KOPT-K1 (cell line): Measurements from ENCODE around the gene SEMA4F.

ENCODE experiments used
- H3K27ac ChIP-seq: fragments of 200-600 bp; sonication (generic); 2 replicates; pipeline ENCODE4 v1.5.1; 2016; ENCODE audit warnings: antibody characterized with exemption, mild to moderate bottlenecking, low read depth, low read length; ENCODE audit not compliant: poor library complexity, severe bottlenecking
- H3K36me3 ChIP-seq: fragments of 200-600 bp; sonication (generic); 2 replicates; pipeline ENCODE4 v1.5.1; 2017; ENCODE audit warnings: antibody characterized with exemption, mild to moderate bottlenecking, low read length, moderate library complexity; ENCODE audit not compliant: insufficient read depth
- H3K9me3 ChIP-seq: fragments of 200-600 bp; sonication (generic); 2 replicates; pipeline ENCODE4 v1.5.1; 2017; ENCODE audit warnings: antibody characterized with exemption, low read length, mild to moderate bottlenecking; ENCODE audit not compliant: insufficient read depth, poor library complexity, severe bottlenecking

SEMA4F gene

DNA sequence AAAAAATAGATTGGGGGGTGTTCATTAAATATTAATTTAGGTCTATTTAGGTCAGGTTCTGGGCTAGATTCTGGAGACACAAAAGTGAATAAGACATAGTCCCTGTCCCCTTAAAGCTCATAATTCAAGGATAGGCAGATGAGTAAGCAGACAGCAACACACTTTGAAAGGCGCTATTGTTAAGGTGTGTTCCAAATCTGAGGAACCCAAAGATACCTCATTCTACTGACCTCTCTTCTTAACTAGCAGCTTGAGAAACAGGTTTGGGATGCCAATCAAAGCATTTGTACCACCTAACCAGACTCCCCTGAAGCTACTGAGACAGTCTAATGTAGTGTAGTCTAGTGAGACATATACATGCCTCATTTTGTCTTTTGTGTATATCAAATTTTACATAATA lies 34.8 kb downstream of the SEMA4F start:
- Histone ChIP-seq H3K27ac (no peak overlapping the region), H3K36me3 (no peaks in the 10 kb centered on the region), H3K9me3 (no peaks in the 10 kb centered on the region)

DNA sequence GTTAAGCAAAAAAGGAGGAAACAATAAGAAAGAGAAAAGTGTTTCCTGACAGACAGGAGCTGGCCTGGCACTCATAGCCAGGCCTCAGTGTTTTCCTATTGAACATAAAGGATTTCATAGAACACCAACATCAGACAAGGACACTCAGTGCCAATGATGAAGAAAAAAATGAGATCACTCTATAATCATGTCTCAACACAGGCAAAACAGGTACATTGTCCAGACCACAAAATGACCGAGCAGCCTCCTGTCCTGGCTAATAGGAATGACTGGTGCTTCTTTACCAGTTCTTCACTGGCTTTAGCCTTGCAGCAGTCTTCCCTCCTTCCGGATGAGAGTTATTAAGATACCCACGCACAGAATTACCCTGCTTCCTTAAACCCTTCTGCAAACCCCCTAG lies 35.6 kb downstream of the SEMA4F start:
- H3K9me3 ChIP-seq = no peaks in the 10 kb centered on the region
- no peak overlapping the region for H3K27ac ChIP-seq
- no peaks in the 10 kb centered on the region for H3K36me3 ChIP-seq

DNA sequence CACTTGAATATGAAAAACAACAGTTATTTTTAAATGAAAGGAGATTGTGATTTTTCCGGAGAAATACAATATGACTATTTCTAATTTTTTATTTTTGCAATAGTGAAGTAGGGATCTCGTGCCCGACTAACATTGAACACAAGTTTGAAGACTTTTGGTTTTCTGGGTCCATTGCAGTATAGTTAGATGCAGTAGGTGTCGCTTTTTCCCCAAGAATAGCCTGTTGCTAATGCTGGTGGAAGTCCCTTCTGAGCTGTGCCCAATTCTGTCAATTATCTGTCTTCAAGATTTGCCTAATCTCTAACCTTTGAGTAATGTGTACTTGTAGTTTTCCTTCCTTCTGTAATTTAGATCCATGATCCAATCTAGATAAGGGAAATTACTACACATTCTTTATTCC lies 36.5 kb downstream of the SEMA4F start:
- Histone ChIP-seq H3K27ac (no peak overlapping the region), H3K9me3 (no peaks in the 10 kb centered on the region), H3K36me3 (no peaks in the 10 kb centered on the region)

DNA sequence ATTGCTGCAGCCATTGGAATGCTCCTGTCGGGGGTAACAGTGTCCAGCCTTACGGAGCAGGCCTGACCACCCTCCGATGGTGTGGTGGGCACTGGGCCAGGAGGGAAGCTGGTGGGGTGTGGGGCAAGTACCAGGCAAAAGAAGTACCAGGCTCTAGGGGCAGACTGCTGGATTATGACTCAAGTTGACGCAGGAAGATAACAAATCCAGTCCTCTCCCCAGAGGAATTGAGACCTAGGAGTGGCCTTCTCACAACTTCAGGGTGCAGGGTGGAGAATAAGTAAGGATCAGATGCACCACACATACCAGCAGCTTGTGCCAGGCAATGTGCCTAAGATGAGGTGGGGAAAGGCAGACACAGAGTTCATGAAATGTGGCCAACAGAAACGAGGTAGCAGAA lies 37.9 kb downstream of the SEMA4F start:
- Histone ChIP-seq H3K36me3 (no peaks in the 10 kb centered on the region), H3K27ac (no peak overlapping the region), H3K9me3 (no peaks in the 10 kb centered on the region)

DNA sequence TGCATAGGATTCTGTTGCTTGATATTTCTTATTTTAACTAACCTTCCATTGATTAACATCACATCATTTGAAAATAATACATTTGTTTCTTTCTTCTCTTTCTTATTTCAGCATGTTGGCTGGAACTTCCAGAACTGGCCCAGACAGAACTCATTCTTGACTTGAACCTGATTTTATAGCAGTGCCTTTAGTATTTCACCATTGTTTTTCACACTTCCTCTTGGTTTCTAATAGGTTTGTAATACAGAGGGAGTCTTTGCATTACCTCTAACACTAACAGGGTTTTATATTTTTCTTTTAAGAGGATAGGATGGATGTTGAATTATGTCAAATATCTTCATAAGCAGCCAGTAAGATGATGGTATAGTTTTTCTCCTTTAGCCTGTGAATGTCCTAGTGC lies 39.2 kb downstream of the SEMA4F start:
- no peak overlapping the region for H3K27ac ChIP-seq
- H3K9me3 ChIP-seq = no peaks in the 10 kb centered on the region
- H3K36me3 ChIP-seq = no peaks in the 10 kb centered on the region

DNA sequence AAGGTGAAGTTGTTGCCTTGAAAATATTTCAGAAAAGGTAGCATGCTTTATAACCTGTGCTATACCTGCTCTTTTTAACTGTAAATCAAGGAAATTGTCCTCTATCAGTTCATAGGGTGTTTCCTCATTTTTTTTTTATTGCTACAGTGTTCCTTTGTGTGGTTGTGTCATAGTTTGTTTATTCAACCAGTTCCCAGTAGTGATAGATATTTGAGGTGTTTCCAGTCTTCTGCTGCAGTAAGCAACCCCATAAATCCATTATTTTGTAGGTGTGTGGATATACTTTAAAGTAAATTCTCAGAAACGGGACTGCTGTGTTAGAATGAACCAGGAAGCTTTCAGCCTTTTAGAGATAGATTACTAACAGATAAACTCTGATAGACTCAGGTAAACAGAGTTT lies 39.6 kb downstream of the SEMA4F start:
- Histone ChIP-seq H3K36me3 (no peaks in the 10 kb centered on the region), H3K27ac (no peak overlapping the region), H3K9me3 (no peaks in the 10 kb centered on the region)

DNA sequence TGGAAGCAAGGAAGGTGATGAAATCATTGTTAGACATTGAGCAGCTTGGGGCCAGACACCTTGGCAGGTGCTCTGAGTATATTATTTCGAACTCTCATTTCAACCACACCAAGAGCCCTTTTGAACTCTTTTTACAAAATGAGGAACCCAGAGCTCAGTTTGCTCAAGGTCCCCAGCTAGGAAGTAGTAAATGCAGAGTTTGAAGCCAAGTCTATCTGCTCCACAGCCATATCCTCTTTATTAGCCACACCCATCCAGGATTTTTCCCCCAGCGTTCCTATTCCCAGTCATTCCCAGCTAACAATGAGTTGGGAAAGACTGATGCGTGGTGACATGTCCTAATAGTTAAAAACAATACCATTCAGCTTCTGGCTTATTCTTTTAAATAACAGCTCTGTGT lies 40.2 kb downstream of the SEMA4F start:
- H3K36me3 ChIP-seq = no peaks in the 10 kb centered on the region
- no peak overlapping the region for H3K27ac ChIP-seq
- no peaks in the 10 kb centered on the region for H3K9me3 ChIP-seq

DNA sequence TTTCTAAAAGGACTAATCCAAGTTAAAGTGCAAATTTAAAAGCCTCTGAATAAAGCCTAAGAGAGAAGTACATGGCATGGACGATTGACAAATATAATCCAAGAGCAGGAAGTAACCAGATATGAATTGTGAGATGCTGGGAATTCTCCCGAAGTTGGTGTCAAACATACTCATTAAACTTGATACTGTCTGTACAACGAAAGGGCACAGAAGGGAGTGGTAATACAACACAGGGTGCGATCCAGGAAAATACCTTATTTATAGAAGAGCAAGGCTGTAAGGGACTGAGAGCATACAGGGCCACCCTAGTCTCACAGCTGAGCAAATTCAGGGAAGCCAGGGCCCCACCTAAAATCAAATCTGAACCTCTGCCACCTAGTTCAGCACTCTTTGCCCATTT lies 41.6 kb downstream of the SEMA4F start:
- Histone ChIP-seq H3K9me3 (no peaks in the 10 kb centered on the region), H3K27ac (no peak overlapping the region)

DNA sequence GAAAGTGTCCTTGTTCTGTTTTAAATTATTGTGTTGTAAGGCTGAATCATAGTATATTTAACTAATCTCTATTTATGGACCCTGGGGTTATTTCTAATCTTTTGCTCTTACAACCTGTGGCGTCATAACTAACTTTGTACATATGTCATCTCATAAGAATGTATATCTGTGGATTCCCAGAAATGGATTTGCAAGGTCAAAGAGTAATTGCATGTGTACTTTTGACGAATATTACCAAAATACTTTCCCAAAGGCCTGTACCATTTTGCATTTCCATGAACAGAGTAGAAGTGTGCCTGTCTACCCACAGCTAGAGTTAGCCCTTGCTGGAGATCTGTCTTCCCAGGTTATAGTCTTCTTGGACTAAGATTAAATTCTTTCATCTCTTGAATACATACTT lies 42.8 kb downstream of the SEMA4F start:
- Histone ChIP-seq H3K27ac (no peak overlapping the region), H3K36me3 (no peaks in the 10 kb centered on the region), H3K9me3 (no peaks in the 10 kb centered on the region)

More for the DNA sequence above, 41.6 kb downstream of the SEMA4F start:
- no peaks in the 10 kb centered on the region for H3K36me3 ChIP-seq

DNA sequence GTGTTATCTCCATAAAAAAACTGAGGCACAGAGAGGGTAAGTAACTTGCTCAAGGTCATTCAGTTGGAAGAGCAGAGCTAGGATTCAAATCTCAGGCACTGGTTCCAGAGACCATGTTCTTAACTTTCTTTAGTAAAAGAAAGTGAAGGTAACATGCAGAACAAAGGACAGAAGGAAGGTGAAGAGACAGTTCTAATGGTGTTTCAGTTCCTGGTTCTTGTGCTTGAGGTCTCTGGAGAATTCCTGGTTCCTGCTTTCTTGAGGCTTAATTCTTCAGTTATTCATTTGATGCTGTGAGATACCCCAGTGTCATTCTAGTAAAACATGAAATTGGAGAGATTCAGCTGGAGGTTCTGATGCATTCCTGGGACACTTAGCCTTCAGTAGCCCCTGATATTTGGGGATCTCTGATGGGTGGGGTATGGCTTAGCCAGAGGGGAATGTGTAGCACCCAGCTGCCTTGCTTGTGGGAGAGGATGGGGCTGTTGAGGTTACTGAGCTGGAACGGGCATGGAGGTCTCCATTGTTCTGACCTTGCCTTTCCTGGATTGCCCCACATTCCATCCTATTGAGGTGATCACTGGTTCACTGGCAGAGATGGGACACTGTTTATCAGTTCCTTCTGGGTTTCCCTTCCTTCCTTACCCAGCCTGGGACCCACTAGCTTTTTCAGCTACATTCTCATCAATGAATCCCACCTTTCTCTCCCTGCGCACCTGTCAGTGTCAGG lies 46.8 kb downstream of the SEMA4F start:
- Histone ChIP-seq H3K36me3 (no peaks in the 10 kb centered on the region), H3K9me3 (no peaks in the 10 kb centered on the region), H3K27ac (no peak overlapping the region)

DNA sequence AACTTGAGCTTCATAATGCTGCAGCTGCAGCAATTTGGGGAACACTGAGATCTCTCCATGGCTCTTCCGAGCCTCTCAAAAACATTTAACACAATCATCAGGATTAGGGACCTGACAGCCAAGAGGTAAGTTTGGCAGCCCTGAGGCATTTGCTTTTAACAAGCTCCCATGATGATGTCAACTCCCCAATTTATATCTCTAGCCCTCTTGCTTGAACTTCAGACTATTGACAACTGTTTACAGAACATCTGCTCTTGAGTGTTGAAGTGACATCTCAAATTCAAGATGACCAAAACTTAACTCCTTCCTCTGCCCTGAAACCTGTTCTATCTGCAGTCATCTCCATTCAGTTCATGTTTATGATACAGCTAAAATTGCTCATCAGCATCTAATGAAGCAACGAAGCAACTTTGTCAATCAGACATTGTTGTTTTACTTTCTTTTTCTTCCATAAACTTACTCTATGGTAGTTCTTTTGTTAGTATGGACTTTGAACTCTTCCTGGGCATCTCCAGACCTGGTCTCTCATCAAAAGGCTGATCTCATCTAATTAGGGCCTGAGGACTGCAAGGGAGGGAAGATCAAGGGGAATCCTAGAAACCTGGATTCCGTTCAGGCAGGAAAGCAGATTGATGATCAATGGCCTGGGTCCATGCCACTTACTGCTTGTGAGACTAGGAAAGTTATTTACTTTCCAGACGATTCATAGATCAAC lies 48.1 kb downstream of the SEMA4F start:
- Histone ChIP-seq H3K27ac (no peak overlapping the region), H3K9me3 (no peaks in the 10 kb centered on the region), H3K36me3 (no peaks in the 10 kb centered on the region)

DNA sequence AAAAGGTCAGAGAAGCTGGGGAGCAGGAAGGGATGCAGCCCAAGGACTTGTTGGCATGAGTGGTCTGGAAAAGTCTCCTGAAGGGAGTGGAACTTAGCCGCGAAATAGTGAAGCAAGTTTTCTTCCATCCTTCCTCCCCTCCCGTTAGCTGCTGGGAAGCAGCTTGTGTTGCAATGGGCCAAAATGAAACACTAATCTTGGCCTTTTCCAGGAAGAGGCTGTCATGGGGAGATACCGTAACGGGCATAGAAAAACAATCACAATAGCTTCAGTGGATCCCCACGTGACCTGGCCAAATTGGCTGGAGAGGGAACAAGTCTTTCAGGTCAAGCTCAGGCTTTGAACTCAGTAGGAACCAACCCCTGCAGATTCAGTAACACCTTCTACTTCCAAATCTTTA lies 49.3 kb downstream of the SEMA4F start:
- Histone ChIP-seq H3K27ac (no peak overlapping the region), H3K9me3 (no peaks in the 10 kb centered on the region)

DNA sequence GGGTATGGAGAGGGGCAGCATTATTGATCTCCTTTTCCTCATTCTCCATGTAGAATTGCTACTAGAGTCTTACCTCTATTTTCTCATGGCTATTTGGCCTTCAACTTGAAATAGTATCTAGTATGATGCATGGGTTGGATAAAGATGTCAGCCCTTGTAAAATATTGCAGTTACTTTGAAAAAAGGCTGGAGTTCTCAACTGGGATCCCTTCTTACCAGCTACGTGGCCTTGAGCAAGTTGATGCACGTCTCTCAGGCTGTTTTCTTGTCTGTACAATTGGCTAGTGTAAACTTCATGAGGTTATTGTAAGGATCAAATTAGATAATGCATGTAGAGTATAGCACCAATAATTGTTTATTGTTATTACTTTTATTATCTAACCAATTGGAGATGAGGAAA lies 50.2 kb downstream of the SEMA4F start:
- Histone ChIP-seq H3K36me3 (no peaks in the 10 kb centered on the region), H3K9me3 (no peaks in the 10 kb centered on the region), H3K27ac (no peak overlapping the region)

More for the DNA sequence above, 49.3 kb downstream of the SEMA4F start:
- H3K36me3 ChIP-seq = no peaks in the 10 kb centered on the region

DNA sequence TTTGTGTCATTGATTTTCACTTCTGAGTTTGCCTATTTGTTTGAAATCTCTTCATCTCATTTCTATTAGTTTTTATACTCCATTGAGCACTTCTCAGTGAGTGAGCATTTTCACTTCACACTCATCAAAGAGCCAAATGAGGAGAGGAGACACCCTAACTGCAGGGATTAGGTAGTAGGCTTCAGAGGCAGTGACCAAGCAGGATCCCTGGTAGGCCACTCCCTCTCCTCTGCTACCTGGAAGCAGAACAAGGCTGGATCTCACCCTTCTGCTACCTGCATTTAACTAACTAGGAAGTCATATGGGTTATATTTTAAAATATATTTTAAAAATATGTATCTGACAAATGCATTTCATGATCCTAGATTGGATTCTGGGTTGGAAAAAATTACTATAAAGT lies 52.7 kb downstream of the SEMA4F start:
- no peaks in the 10 kb centered on the region for H3K9me3 ChIP-seq
- H3K27ac ChIP-seq = no peak overlapping the region
- H3K36me3 ChIP-seq = no peaks in the 10 kb centered on the region

DNA sequence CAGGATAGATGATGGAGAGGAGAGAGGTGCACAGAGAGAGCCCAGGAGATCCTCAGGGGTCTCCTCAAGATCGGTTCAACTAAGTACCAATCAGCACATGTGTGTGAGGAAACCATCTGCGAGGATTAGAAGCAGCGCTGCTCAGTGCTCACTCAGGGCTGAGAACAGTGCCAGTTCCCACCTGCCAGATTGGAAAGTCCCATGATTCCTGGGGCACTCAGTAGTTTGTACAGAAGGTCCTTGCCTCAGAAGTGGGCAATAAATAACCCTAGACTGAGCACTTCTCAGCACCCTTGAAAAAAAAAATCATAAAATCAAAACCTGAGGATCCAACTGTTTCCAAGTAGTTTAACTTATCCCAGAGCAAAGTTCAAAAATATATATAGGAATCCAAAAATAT lies 53.8 kb downstream of the SEMA4F start:
- H3K36me3 ChIP-seq = no peaks in the 10 kb centered on the region
- H3K27ac ChIP-seq = no peak overlapping the region
- no peaks in the 10 kb centered on the region for H3K9me3 ChIP-seq

DNA sequence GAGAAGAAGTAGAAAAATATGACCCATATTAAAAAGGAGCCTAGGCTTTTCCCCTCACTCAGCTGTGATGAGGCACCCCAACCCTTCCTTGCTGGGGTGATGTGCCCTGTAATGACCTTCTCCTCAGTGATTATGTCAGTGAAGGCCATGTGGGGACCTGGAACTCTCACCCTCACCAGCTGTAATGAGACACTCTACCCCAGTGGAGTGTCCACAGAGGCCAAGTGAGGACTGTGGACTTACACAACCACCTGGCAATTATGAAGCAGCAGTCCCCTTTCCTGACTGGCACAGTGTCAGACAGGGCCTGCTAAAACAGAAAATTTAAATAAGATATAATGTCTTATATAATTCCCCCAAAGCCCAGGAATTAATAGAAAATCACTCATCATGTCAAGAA lies 54.2 kb downstream of the SEMA4F start:
- H3K27ac ChIP-seq = no peak overlapping the region
- H3K9me3 ChIP-seq = no peaks in the 10 kb centered on the region
- no peaks in the 10 kb centered on the region for H3K36me3 ChIP-seq
